HEK293 (cell line): ENCODE results near the gene HGD.

Experiments
- CTCF ChIA-PET: fragments of 350-600 bp; formaldehyde crosslinking; extraction: SDS; loops from one replicate; lab custom pipeline; 2021; ENCODE audit warnings: antibody characterized with exemption; lab: Yijun Ruan, JAX
- POLR2A ChIA-PET: fragments of 300-600 bp; formaldehyde crosslinking; extraction: SDS; loops from one replicate; lab custom pipeline; 2020; ENCODE audit warnings: antibody characterized with exemption, inconsistent platforms; lab: Yijun Ruan, JAX
- H3K27ac ChIP-seq: fragments of 200-500 bp; sonication (Bioruptor generic); 2 replicates; pipeline ENCODE4 v1.5.1; 2014; ENCODE audit warnings: low read depth, low read length, control low read depth, inconsistent platforms; ENCODE audit errors: extremely low read depth
- H3K36me3 ChIP-seq, 2 experiments: fragments of 200-500 bp in 1 of 2; sonication (Bioruptor generic) in 1 of 2; 1 replicate in 1 of 2; 2 replicates in 1 of 2; pipeline ENCODE4 v1.5.1; 2014 to 2017; ENCODE audit warnings: inconsistent platforms in 2 of 2, low read length in 2 of 2; ENCODE audit not compliant: control insufficient read depth in 2 of 2, insufficient read depth in 1 of 2
- H3K4me1 ChIP-seq: fragments of 200-500 bp; sonication (Bioruptor generic); 2 replicates; pipeline ENCODE4 v1.5.1; 2014; ENCODE audit warnings: mild to moderate bottlenecking, low read length, inconsistent platforms; ENCODE audit not compliant: control insufficient read depth, insufficient read depth
- H3K4me3 ChIP-seq: 2 replicates; pipeline ENCODE4 v1.5.1; 2011; ENCODE audit warnings: low read depth, mild to moderate bottlenecking, control low read depth, low read length, moderate library complexity
- H3K9me3 ChIP-seq: fragments of 200-500 bp; sonication (Bioruptor generic); 2 replicates; pipeline ENCODE4 v1.5.1; 2014; ENCODE audit warnings: low read depth, low read length, inconsistent platforms; ENCODE audit not compliant: control insufficient read depth, insufficient read depth
- HOXA7 ChIP-seq: sonication (generic); formaldehyde crosslinking; IDR thresholded peaks from 2 replicates; pipeline ENCODE4 v1.8.1; 2022; ENCODE audit warnings: missing genetic modification reagents, borderline replicate concordance
- KLF1 ChIP-seq: fragments of 450-650 bp; formaldehyde crosslinking; IDR thresholded peaks from 2 replicates; pipeline ENCODE4 v1.5.1; 2016; ENCODE audit warnings: missing biosample characterization, missing genetic modification characterization
- KLF10 ChIP-seq: fragments of 450-650 bp; IDR thresholded peaks from 2 replicates; pipeline ENCODE4 v1.5.1; 2018; ENCODE audit warnings: missing biosample characterization, mild to moderate bottlenecking, missing genetic modification characterization
- KLF7 ChIP-seq: fragments of 450-650 bp; formaldehyde crosslinking; IDR thresholded peaks from 2 replicates; pipeline ENCODE4 v1.5.1; 2016; ENCODE audit warnings: missing biosample characterization, missing genetic modification characterization, borderline replicate concordance
- RBAK ChIP-seq: fragments of 450-650 bp; formaldehyde crosslinking; IDR thresholded peaks from 2 replicates; pipeline ENCODE4 v1.5.1; 2016; ENCODE audit warnings: missing biosample characterization, missing genetic modification characterization
- SP3 ChIP-seq: fragments of 450-650 bp; formaldehyde crosslinking; IDR thresholded peaks from 2 replicates; pipeline ENCODE4 v1.5.1; 2016; ENCODE audit warnings: missing biosample characterization, missing genetic modification characterization
- YY2 ChIP-seq: fragments of 450-650 bp; formaldehyde crosslinking; IDR thresholded peaks from 2 replicates; pipeline ENCODE4 v1.5.1; 2016; ENCODE audit warnings: missing biosample characterization, missing genetic modification characterization
- ZBTB1 ChIP-seq: fragments of 450-650 bp; formaldehyde crosslinking; IDR thresholded peaks from 2 replicates; pipeline ENCODE4 v1.5.1; 2016; ENCODE audit warnings: missing biosample characterization, missing genetic modification characterization
- ZNF133 ChIP-seq: fragments of 450-650 bp; formaldehyde crosslinking; IDR thresholded peaks from 2 replicates; pipeline ENCODE4 v1.5.1; 2016; ENCODE audit warnings: missing biosample characterization, missing genetic modification characterization
- ZNF155 ChIP-seq: fragments of 450-650 bp; formaldehyde crosslinking; IDR thresholded peaks from 2 replicates; pipeline ENCODE4 v1.5.1; 2016; ENCODE audit warnings: missing biosample characterization, missing genetic modification characterization
- ZNF175 ChIP-seq: fragments of 450-650 bp; formaldehyde crosslinking; IDR thresholded peaks from 2 replicates; pipeline ENCODE4 v1.5.1; 2016; ENCODE audit warnings: missing biosample characterization, missing genetic modification characterization
- ZNF19 ChIP-seq: fragments of 450-650 bp; formaldehyde crosslinking; IDR thresholded peaks from 2 replicates; pipeline ENCODE4; 2016; ENCODE audit warnings: missing biosample characterization, missing genetic modification characterization, low read depth
- ZNF2 ChIP-seq: fragments of 450-650 bp; formaldehyde crosslinking; IDR thresholded peaks from 2 replicates; pipeline ENCODE4 v1.5.1; 2016; ENCODE audit warnings: missing biosample characterization, missing genetic modification characterization
- ZNF239 ChIP-seq: fragments of 450-650 bp; formaldehyde crosslinking; IDR thresholded peaks from 2 replicates; pipeline ENCODE4 v1.5.1; 2016; ENCODE audit warnings: missing biosample characterization, missing genetic modification characterization
- ZNF366 ChIP-seq: fragments of 450-650 bp; formaldehyde crosslinking; conservative IDR thresholded peaks from 2 replicates; pipeline ENCODE4 v1.5.1; 2016; ENCODE audit warnings: missing biosample characterization, missing genetic modification characterization
- ZNF394 ChIP-seq: fragments of 450-650 bp; formaldehyde crosslinking; IDR thresholded peaks from 2 replicates; pipeline ENCODE4 v1.5.1; 2016; ENCODE audit warnings: missing biosample characterization, missing genetic modification characterization, mild to moderate bottlenecking, moderate library complexity, borderline replicate concordance
- ZNF48 ChIP-seq: fragments of 450-650 bp; formaldehyde crosslinking; IDR thresholded peaks from 2 replicates; pipeline ENCODE4 v1.5.1; 2016; ENCODE audit warnings: missing biosample characterization, missing genetic modification characterization
- ZNF501 ChIP-seq: fragments of 450-650 bp; formaldehyde crosslinking; IDR thresholded peaks from 2 replicates; pipeline ENCODE4 v1.5.1; 2016; ENCODE audit warnings: missing biosample characterization, missing genetic modification characterization
- ZNF521 ChIP-seq: fragments of 450-650 bp; formaldehyde crosslinking; IDR thresholded peaks from 2 replicates; pipeline ENCODE4 v1.5.1; 2017; ENCODE audit warnings: missing biosample characterization, mild to moderate bottlenecking, missing genetic modification characterization
- ZNF529 ChIP-seq: fragments of 450-650 bp; formaldehyde crosslinking; IDR thresholded peaks from 2 replicates; pipeline ENCODE4 v1.5.1; 2017; ENCODE audit warnings: missing genetic modification characterization, missing biosample characterization; ENCODE audit not compliant: insufficient replicate concordance
- ZNF580 ChIP-seq: fragments of 450-650 bp; formaldehyde crosslinking; IDR thresholded peaks from 2 replicates; pipeline ENCODE4 v1.5.1; 2016; ENCODE audit warnings: missing biosample characterization, missing genetic modification characterization
- ZNF600 ChIP-seq: fragments of 450-650 bp; formaldehyde crosslinking; IDR thresholded peaks from 2 replicates; pipeline ENCODE4 v1.5.1; 2016; ENCODE audit warnings: missing biosample characterization, missing genetic modification characterization
- ZNF610 ChIP-seq: fragments of 450-650 bp; formaldehyde crosslinking; IDR thresholded peaks from 2 replicates; pipeline ENCODE4 v1.5.1; 2016; ENCODE audit warnings: missing biosample characterization, missing genetic modification characterization, borderline replicate concordance
- ZNF621 ChIP-seq: fragments of 450-650 bp; formaldehyde crosslinking; IDR thresholded peaks from 2 replicates; pipeline ENCODE4 v1.5.1; 2017; ENCODE audit warnings: missing biosample characterization, missing genetic modification characterization
- ZNF623 ChIP-seq: fragments of 450-650 bp; formaldehyde crosslinking; IDR thresholded peaks from 2 replicates; pipeline ENCODE4 v1.5.1; 2016; ENCODE audit warnings: missing biosample characterization, missing genetic modification characterization
- ZNF670 ChIP-seq: fragments of 450-650 bp; formaldehyde crosslinking; IDR thresholded peaks from 2 replicates; pipeline ENCODE4 v1.5.1; 2016; ENCODE audit warnings: missing biosample characterization, missing genetic modification characterization, low read depth
- ZNF785 ChIP-seq: fragments of 450-650 bp; formaldehyde crosslinking; IDR thresholded peaks from 2 replicates; pipeline ENCODE4 v1.5.1; 2016; ENCODE audit warnings: missing biosample characterization, missing genetic modification characterization
- ZNF791 ChIP-seq: fragments of 450-650 bp; formaldehyde crosslinking; IDR thresholded peaks from 2 replicates; pipeline ENCODE4 v1.5.1; 2016; ENCODE audit warnings: missing biosample characterization, missing genetic modification characterization
- ZNF837 ChIP-seq: fragments of 450-650 bp; formaldehyde crosslinking; IDR thresholded peaks from 2 replicates; pipeline ENCODE4 v1.5.1; 2016; ENCODE audit warnings: missing biosample characterization, missing genetic modification characterization
- ZNF843 ChIP-seq: fragments of 450-650 bp; formaldehyde crosslinking; IDR thresholded peaks from 2 replicates; pipeline ENCODE4 v1.5.1; 2016; ENCODE audit warnings: missing biosample characterization, missing genetic modification characterization
- ZSCAN16 ChIP-seq: fragments of 450-650 bp; formaldehyde crosslinking; IDR thresholded peaks from 2 replicates; pipeline ENCODE4 v1.5.1; 2016; ENCODE audit warnings: missing biosample characterization, missing genetic modification characterization
- TF ChIP-seq, protein P1 (sequence below): fragments of 450-650 bp; formaldehyde crosslinking; IDR thresholded peaks from 2 replicates; pipeline ENCODE4 v1.5.1; 2016; ENCODE audit warnings: missing biosample characterization, missing genetic modification characterization
- TF ChIP-seq, protein P2 (sequence below): fragments of 450-650 bp; formaldehyde crosslinking; IDR thresholded peaks from 2 replicates; pipeline ENCODE4 v1.5.1; 2016; ENCODE audit warnings: missing biosample characterization, missing genetic modification characterization
- TF ChIP-seq, protein P3 (sequence below): fragments of 450-650 bp; formaldehyde crosslinking; IDR thresholded peaks from 2 replicates; pipeline ENCODE4 v1.5.1; 2016; ENCODE audit warnings: missing biosample characterization, missing genetic modification characterization

Gene HGD

GRCh38 chr3:120710369-120710768 lies 28.3 kb upstream of the HGD start:
- Histone ChIP-seq H3K4me1 (no peaks in the 10 kb centered on the region), H3K36me3 (no peaks in the 10 kb centered on the region), H3K9me3 (no peaks in the 10 kb centered on the region), H3K27ac (no peak overlapping the region), H3K4me3 (no peak overlapping the region)
- TF ChIP-seq RBAK (tag by site-specific recombination) (no peak), ZNF155 (no peak), SP3 (tag by site-specific recombination) (no peak), ZNF843 (tag by site-specific recombination) (no peak), ZNF610 (tag by site-specific recombination) (no peak), ZSCAN16 (no peak), ZNF670 (tag by site-specific recombination) (no peak), ZNF48 (tag by site-specific recombination) (no peak), ZNF621 (tag by site-specific recombination) (no peak), YY2 (tag by site-specific recombination) (no peak), ZNF623 (no peak), ZNF239 (tag by site-specific recombination) (no peak), ZNF837 (tag by site-specific recombination) (no peak), ZNF19 (tag by site-specific recombination) (no peak), ZNF785 (tag by site-specific recombination) (no peak)
- TF ChIP-seq, protein P1, sequence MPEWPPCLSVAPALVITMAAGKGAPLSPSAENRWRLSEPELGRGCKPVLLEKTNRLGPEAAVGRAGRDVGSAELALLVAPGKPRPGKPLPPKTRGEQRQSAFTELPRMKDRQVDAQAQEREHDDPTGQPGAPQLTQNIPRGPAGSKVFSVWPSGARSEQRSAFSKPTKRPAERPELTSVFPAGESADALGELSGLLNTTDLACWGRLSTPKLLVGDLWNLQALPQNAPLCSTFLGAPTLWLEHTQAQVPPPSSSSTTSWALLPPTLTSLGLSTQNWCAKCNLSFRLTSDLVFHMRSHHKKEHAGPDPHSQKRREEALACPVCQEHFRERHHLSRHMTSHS (tag by site-specific recombination), result no peak
- TF ChIP-seq, protein P2, sequence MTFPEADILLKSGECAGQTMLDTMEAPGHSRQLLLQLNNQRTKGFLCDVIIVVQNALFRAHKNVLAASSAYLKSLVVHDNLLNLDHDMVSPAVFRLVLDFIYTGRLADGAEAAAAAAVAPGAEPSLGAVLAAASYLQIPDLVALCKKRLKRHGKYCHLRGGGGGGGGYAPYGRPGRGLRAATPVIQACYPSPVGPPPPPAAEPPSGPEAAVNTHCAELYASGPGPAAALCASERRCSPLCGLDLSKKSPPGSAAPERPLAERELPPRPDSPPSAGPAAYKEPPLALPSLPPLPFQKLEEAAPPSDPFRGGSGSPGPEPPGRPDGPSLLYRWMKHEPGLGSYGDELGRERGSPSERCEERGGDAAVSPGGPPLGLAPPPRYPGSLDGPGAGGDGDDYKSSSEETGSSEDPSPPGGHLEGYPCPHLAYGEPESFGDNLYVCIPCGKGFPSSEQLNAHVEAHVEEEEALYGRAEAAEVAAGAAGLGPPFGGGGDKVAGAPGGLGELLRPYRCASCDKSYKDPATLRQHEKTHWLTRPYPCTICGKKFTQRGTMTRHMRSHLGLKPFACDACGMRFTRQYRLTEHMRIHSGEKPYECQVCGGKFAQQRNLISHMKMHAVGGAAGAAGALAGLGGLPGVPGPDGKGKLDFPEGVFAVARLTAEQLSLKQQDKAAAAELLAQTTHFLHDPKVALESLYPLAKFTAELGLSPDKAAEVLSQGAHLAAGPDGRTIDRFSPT (tag by site-specific recombination), result no peak
- ChIA-PET CTCF (no interaction called here), POLR2A (no interaction called here)

- Histone ChIP-seq H3K27ac (no peak overlapping the region), H3K4me1 (no peaks in the 10 kb centered on the region), H3K9me3 (no peaks in the 10 kb centered on the region), H3K36me3 (peaks cover 0 to 4% of the 10 kb centered on the region in 2 experiments; a peak in 1 of 3 replicates), H3K4me3 (no peak overlapping the region)
- TF ChIP-seq ZNF670 (tag by site-specific recombination) (no peak), ZNF791 (tag by site-specific recombination) (no peak), ZNF19 (tag by site-specific recombination) (no peak), ZBTB1 (tag by site-specific recombination) (no peak), ZNF501 (tag by site-specific recombination) (no peak), RBAK (tag by site-specific recombination) (no peak), ZNF133 (no peak), ZNF529 (tag by site-specific recombination) (no peak), KLF10 (no peak), KLF1 (tag by site-specific recombination) (no peak), HOXA7 (CRISPR knock-in tag) (no peak), ZNF394 (tag by site-specific recombination) (no peak), ZNF580 (no peak), ZNF2 (tag by site-specific recombination) (no peak), ZNF600 (tag by site-specific recombination) (no peak), KLF7 (no peak), ZNF521 (tag by site-specific recombination) (no peak), ZNF366 (tag by site-specific recombination) (no peak), ZNF175 (tag by site-specific recombination) (no peak)
- TF ChIP-seq, protein P3, sequence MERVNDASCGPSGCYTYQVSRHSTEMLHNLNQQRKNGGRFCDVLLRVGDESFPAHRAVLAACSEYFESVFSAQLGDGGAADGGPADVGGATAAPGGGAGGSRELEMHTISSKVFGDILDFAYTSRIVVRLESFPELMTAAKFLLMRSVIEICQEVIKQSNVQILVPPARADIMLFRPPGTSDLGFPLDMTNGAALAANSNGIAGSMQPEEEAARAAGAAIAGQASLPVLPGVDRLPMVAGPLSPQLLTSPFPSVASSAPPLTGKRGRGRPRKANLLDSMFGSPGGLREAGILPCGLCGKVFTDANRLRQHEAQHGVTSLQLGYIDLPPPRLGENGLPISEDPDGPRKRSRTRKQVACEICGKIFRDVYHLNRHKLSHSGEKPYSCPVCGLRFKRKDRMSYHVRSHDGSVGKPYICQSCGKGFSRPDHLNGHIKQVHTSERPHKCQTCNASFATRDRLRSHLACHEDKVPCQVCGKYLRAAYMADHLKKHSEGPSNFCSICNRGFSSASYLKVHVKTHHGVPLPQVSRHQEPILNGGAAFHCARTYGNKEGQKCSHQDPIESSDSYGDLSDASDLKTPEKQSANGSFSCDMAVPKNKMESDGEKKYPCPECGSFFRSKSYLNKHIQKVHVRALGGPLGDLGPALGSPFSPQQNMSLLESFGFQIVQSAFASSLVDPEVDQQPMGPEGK (tag by site-specific recombination), result no peak
- ChIA-PET CTCF (interaction anchor here (1.1 kb wide), 1 partner anchor 15 kb away, joined by 3 read pairs; no protein-coding TSS in a partner anchor), POLR2A (no interaction called here)
Observed at GRCh38 chr3:120708408-120708807, 26.4 kb upstream of the HGD start.
